Stimulated activated CD8-positive, alpha-beta memory T cell treated with anti-CD3 and anti-CD28 coated beads, Interleukin-7, amount 100 ng/mL, for 1 hour (primary cell): ENCODE measurements around the gene FAM177B.

Experiments used
- DNase-seq, 2 donors: peaks; one replicate each; pipeline ENCODE4 v3.0.0-alpha.2; 2020; ENCODE audit warnings: low read depth in 2 of 2

Gene FAM177B

GRCh38 chr1:222786121-222786520 is 49.1 kb downstream of the FAM177B start:
- DNase-seq = no peak

DNA sequence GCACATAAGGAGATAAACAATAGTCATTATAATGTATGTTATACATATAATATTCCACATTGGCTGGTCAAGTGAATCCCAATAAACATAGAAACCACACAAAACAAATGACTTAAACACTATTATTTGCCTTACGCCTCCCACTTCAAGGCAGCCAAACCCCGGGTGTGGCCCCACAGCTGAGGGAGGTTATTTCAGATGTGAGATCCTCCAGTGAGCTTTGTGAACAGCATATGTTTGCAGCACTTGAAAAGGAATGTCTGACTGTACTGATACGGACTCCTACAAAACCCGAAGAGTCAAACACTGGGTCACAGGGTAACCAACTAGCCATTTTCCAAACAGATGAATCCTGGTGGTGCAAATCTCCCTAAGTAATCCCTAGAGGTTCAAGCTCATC is 50.7 kb downstream of the FAM177B start:
- DNase-seq = no peak

DNA sequence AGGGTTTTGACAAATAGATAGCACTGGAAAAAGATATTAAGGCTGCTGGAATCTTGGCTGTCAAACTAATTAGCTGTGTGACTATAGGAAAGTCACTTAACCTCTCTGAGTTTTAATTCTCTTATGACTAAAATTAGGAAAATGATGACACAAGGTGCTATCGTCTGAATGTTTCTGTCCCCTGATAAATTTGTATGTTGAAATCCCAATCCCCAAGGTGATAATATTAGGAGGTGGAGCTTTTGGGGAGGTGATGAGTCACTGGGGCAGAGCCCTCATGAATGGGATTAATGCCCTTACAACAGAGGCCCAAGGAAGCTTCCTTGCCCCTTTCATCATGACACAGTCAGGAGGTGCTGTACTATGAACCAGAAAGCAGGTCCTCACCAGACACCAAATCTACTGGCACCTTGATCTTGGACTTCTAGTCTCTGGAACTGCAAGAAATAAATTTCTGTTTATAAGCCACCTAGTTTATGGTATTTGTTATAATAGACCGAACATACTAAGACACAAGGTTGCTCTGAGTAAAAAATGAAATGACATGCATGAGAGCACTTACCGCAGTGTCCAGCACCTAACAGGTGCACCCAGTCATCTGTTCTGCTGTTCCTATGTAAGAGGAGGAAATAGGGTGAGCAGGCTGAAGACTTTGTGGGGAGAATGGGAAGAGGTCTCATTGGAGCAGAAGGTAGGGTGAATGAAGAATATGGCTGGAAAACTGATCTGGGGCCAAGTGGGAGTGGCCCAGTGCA is 51.6 kb downstream of the FAM177B start:
- DNase-seq = no peak

- no peak for DNase-seq
Measured at GRCh38 chr1:222790115-222790514, 53.1 kb downstream of the FAM177B start.

- no peak for DNase-seq
Measured at GRCh38 chr1:222790520-222790919, 53.5 kb downstream of the FAM177B start.

GRCh38 chr1:222791006-222791710 is 54.2 kb downstream of the FAM177B start:
- no peak for DNase-seq

GRCh38 chr1:222792744-222793143 is 55.7 kb downstream of the FAM177B start:
- no peak for DNase-seq

- no peak for DNase-seq
Measured at GRCh38 chr1:222794656-222795474, 57.9 kb downstream of the FAM177B start.

DNA sequence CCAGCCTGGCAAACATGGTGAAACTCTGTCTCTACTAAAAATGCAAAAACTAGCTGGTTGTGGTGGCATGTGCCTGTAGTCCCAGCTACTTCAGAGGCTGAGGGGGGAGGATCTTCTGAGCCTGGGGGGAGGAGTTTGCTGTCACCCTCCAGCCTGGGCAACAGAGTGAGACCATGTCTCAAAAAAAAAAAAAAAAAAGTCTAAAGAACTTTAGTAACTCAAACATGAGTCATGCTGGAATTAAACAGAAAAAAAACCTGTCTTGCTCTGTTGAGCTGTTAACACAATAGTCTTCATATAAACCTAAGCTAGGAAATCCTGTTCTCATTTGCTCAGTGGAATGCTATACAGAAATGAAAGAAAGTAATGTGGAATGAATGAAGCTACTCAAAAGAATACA is 61.1 kb downstream of the FAM177B start:
- DNase-seq = no peak

DNA sequence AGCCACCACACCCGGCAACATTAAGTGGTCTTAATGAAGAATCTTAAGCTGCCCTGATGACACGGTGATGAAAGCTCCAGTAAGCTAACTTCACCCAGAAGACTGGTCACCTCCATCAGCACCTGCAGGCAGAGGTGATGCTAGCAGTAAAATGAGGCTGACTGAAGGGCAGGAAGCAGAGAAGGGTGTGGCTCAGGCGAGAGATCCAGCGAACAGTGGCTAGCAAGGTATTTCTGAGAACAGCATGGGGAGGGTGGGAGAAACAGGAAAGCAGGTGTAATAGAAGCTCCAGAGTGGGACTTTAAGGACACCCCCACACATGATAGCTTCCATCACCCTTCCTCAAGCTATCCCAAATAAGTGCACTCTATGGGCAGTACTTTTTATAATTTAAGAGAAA is 62.0 kb downstream of the FAM177B start:
- DNase-seq = no peak
